Mucosa of gallbladder (tissue), 1 donor: ENCODE results near the gene GJB1. TPM values are rescaled to one million over a fixed set of nuclear protein-coding genes. Genes with fewer than 3 reads are reported as not detected.
"Not testable (repeated sequence)": the region's sequence is repeated elsewhere in the genome, so short reads cannot be mapped to it uniquely, and the experiment has no call there.

ENCODE experiments used
- DNase-seq: peaks from one replicate; pipeline ENCODE4 v3.0.0-alpha.2; 2020; ENCODE audit warnings: low spot score
- total RNA-seq: library from RNA; stranded (reverse); gene quantifications from one replicate; pipeline ENCODE4 v1.2.1, GENCODE V29; 2021
- donor health status: DM: no; HTN: no; CAD: no.

GJB1 gene
- total RNA-seq, 1 donor from 2014 or later: 228 TPM

DNA sequence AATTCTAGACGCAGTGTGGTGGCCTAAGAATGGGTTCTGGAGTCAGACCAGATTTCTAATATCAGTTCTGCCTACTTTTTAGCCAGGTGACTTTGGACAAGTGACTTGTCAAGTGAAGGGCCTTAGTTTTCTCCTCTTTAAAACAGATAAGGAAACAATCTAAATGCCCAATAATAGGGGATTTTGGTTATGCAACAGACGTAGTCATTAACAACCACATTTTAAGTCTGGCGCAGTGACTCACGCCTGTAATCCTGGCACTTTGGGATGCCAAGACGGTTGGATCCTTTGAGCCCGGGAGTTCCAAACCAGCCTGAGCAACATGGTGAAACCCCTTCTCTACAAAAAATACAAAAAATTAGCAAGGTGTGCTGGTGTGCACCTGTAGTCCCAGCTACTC is 33.0 kb downstream of the GJB1 start:
- DNase-seq: no peak

- DNase-seq: no peak
Measured at GRCh38 chrX:71256856-71257255, 33.8 kb downstream of the GJB1 start.

DNA sequence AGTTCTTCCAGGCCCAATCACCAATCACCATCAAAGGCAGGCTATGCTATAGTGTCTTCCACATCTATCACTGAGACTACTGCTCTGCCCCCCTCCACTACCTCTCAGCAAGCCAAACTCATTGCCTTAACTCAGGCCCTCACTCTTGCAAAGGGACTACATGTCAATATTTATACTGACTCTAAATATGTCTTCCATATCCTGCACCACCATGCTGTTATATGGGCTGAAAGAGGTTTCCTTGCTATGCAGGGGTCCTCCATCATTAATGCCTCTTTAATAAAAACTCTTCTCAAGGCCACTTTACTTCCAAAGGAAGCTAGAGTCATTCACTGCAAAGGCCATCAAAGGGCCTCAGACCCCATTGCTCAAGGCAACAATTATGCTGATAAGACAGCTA is 45.6 kb downstream of the GJB1 start:
- DNase-seq: not testable (repeated sequence)

- no peak for DNase-seq
Measured at GRCh38 chrX:71269801-71270395, 46.9 kb downstream of the GJB1 start.

DNA sequence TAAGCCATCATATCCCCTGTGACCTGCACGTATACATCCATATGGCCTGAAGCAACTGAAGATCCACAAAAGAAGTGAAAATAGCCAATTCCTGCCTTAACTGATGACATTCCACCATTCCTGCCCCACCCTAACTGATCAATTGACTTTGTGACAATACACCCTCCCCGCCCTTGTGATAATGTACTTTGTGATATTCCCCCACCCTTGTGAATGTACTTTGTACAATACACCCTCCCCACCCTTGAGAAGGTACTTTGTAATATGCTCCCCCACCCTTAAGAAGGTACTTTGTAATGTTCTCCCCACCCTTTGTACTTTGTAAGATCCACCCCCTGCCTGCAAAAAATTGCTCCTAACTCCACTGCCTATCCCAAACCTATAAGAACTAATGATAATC is 49.3 kb downstream of the GJB1 start:
- DNase-seq: not testable (repeated sequence)

Other genes with a start within 250 kb of the GJB1 start
- gene SNX12, start 154.9 kb upstream of the GJB1 start, total RNA-seq: 65.3 TPM
- gene FOXO4, start 127.4 kb upstream of the GJB1 start, total RNA-seq: 42.3 TPM
- gene CXorf65, start 116.5 kb upstream of the GJB1 start, total RNA-seq: not detected
- 8.9 TPM for gene IL2RG, start 111.6 kb upstream of the GJB1 start, total RNA-seq
- 43.2 TPM for gene MED12, start 104.6 kb upstream of the GJB1 start, total RNA-seq
- 2.5 TPM for gene NLGN3, start 78.4 kb upstream of the GJB1 start, total RNA-seq
- gene ZMYM3, start 30.9 kb downstream of the GJB1 start, total RNA-seq: 46.9 TPM
- gene NONO, start 60.4 kb downstream of the GJB1 start, total RNA-seq: 323 TPM
- 7.0 TPM for gene ITGB1BP2, start 78.5 kb downstream of the GJB1 start, total RNA-seq
- gene TAF1, start 143.1 kb downstream of the GJB1 start, total RNA-seq: 44.2 TPM